GM21529 (cell line): Measurements from ENCODE around the gene THSD1.
"Not testable (repeated sequence)": the region's sequence is repeated elsewhere in the genome, so short reads cannot be mapped to it uniquely, and the experiment has no call there.

Experiments
- ATAC-seq: cut with Tn5 transposase; IDR thresholded peaks from one replicate; pipeline ENCODE4 v1.9.1; 2021; ENCODE audit not compliant: unreplicated experiment

THSD1 gene

GRCh38 chr13:52361225-52361624 is 44.7 kb downstream of the THSD1 start:
- no peak for ATAC-seq

GRCh38 chr13:52359534-52359933 is 46.4 kb downstream of the THSD1 start:
- ATAC-seq = no peak

GRCh38 chr13:52356327-52356726 is 49.6 kb downstream of the THSD1 start:
- ATAC-seq = no peak

GRCh38 chr13:52353193-52353592 is 52.8 kb downstream of the THSD1 start:
- ATAC-seq = no peak

- no peak for ATAC-seq
These were observed 56.8 kb downstream of the THSD1 start for GRCh38 chr13:52348983-52349780.

GRCh38 chr13:52348071-52348470 is 57.9 kb downstream of the THSD1 start:
- no peak for ATAC-seq

- ATAC-seq = no peak
These were observed 60.2 kb downstream of the THSD1 start for GRCh38 chr13:52345631-52346251.

- no peak for ATAC-seq
These were observed 60.9 kb downstream of the THSD1 start for GRCh38 chr13:52345048-52345447.

GRCh38 chr13:52344108-52344507 is 61.9 kb downstream of the THSD1 start:
- ATAC-seq = no peak

GRCh38 chr13:52342203-52342602 is 63.8 kb downstream of the THSD1 start:
- ATAC-seq = not testable (repeated sequence)

- ATAC-seq = not testable (repeated sequence)
These were observed 68.0 kb downstream of the THSD1 start for GRCh38 chr13:52337828-52338455.

GRCh38 chr13:52334107-52334506 is 71.9 kb downstream of the THSD1 start:
- ATAC-seq = not testable (repeated sequence)

GRCh38 chr13:52331844-52332243 is 74.1 kb downstream of the THSD1 start:
- ATAC-seq = not testable (repeated sequence)
